Measurements from ENCODE around the gene RASA2. TPM values are rescaled to one million over a fixed set of nuclear protein-coding genes. Genes with fewer than 3 reads are reported as not detected.

The RASA2 gene
- polyA plus RNA-seq, 1 of the 3 experiments (the other 2 are of a cell fraction), result 2.4 TPM

GRCh38 chr3:141643391-141643790, 156.6 kb downstream of the RASA2 start:
- Histone ChIP-seq H3F3A (replicated peaks; ENCODE audit: insufficient read depth) (no peaks in the 10 kb centered on the region), H3K9ac (no peak overlapping the region), H3K4me3 (ENCODE audit: low read depth in 2 of 2, low read length in 1 of 2) (no peak overlapping the region), H3K79me2 (ENCODE audit: insufficient read depth) (no peaks in the 10 kb centered on the region), H3K4me1 (ENCODE audit: control insufficient read depth in 1 of 2, insufficient read depth in 2 of 2, low read depth in 1 of 2, low read length in 1 of 2) (no peaks in the 10 kb centered on the region), H3K27me3 (ENCODE audit: insufficient read depth) (no peaks in the 10 kb centered on the region), H3K9me3 (no peaks in the 10 kb centered on the region), H3K36me3 (replicated peaks in 1 of 2; ENCODE audit: control insufficient read depth in 1 of 2, insufficient read depth in 2 of 2, low read length in 1 of 2) (no peaks in the 10 kb centered on the region), H3K27ac (ENCODE audit: low read depth in 2 of 2, low read length in 1 of 2) (no peak overlapping the region), H3K9me2 (no peaks in the 10 kb centered on the region), H2AFZ (ENCODE audit: low read depth) (no peak overlapping the region), H4K20me1 (ENCODE audit: insufficient read depth) (no peaks in the 10 kb centered on the region), H3K4me2 (no peak overlapping the region)
- TF ChIP-seq YY1 (IDR thresholded peaks at IDR 0.05; ENCODE audit: low read depth), result no peak
- TF ChIP-seq, protein P1, sequence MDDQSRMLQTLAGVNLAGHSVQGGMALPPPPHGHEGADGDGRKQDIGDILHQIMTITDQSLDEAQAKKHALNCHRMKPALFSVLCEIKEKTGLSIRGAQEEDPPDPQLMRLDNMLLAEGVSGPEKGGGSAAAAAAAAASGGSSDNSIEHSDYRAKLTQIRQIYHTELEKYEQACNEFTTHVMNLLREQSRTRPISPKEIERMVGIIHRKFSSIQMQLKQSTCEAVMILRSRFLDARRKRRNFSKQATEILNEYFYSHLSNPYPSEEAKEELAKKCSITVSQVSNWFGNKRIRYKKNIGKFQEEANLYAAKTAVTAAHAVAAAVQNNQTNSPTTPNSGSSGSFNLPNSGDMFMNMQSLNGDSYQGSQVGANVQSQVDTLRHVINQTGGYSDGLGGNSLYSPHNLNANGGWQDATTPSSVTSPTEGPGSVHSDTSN (IDR thresholded peaks at IDR 0.05), result no peak
- no peak for TF ChIP-seq EP300 (IDR thresholded peaks at IDR 0.05; ENCODE audit: borderline replicate concordance in 1 of 2, low read depth in 1 of 2, low read length in 1 of 2)
- no peak for TF ChIP-seq MEF2A (IDR thresholded peaks at IDR 0.05; ENCODE audit: borderline replicate concordance, low read depth)
- TF ChIP-seq RCOR1 (IDR thresholded peaks at IDR 0.05; ENCODE audit: low read length), result no peak
- TF ChIP-seq TAF1 (IDR thresholded peaks at IDR 0.05; ENCODE audit: borderline replicate concordance, low read depth, low read length), result no peak
- TF ChIP-seq, protein P2, sequence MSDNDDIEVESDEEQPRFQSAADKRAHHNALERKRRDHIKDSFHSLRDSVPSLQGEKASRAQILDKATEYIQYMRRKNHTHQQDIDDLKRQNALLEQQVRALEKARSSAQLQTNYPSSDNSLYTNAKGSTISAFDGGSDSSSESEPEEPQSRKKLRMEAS (IDR thresholded peaks at IDR 0.05; ENCODE audit: low read depth), result no peak
- POLR2A ChIA-PET, result no interaction called here
- CTCF ChIA-PET, result no interaction called here
- no peak for DNase-seq

- 59% methylated on average over 1 of the region's 1 CpG for WGBS (ENCODE audit: low lambda C conversion rate)
- Histone ChIP-seq H3K9ac (no peak overlapping the region), H3K79me2 (ENCODE audit: insufficient read depth) (no peaks in the 10 kb centered on the region), H3F3A (replicated peaks; ENCODE audit: insufficient read depth) (no peaks in the 10 kb centered on the region), H3K4me3 (ENCODE audit: low read depth in 2 of 2, low read length in 1 of 2) (no peak overlapping the region), H2AFZ (ENCODE audit: low read depth) (no peak overlapping the region), H3K9me3 (no peaks in the 10 kb centered on the region), H4K20me1 (ENCODE audit: insufficient read depth) (no peaks in the 10 kb centered on the region), H3K4me1 (ENCODE audit: control insufficient read depth in 1 of 2, insufficient read depth in 2 of 2, low read depth in 1 of 2, low read length in 1 of 2) (no peaks in the 10 kb centered on the region), H3K27ac (ENCODE audit: low read depth in 2 of 2, low read length in 1 of 2) (no peak overlapping the region), H3K4me2 (no peak overlapping the region), H3K9me2 (no peaks in the 10 kb centered on the region), H3K36me3 (replicated peaks in 1 of 2; ENCODE audit: control insufficient read depth in 1 of 2, insufficient read depth in 2 of 2, low read length in 1 of 2) (no peaks in the 10 kb centered on the region), H3K27me3 (ENCODE audit: insufficient read depth) (no peaks in the 10 kb centered on the region)
- DNase-seq, result no peak
- POLR2A ChIA-PET, result no interaction called here
- TF ChIP-seq YY1 (IDR thresholded peaks at IDR 0.05; ENCODE audit: low read depth) (no peak), RFX5 (IDR thresholded peaks at IDR 0.05; ENCODE audit: low read length) (no peak), JUND (IDR thresholded peaks at IDR 0.05) (no peak), GABPA (IDR thresholded peaks at IDR 0.05; ENCODE audit: low read depth) (no peak), EZH2phosphoT487 (IDR thresholded peaks at IDR 0.05; ENCODE audit: borderline replicate concordance, low read depth) (no peak), USF2 (IDR thresholded peaks at IDR 0.05; ENCODE audit: borderline replicate concordance, low read depth, low read length) (no peak), FOXJ3 (CRISPR knock-in tag; IDR thresholded peaks at IDR 0.05) (no peak), RXRA (IDR thresholded peaks at IDR 0.05; ENCODE audit: borderline replicate concordance, low read depth) (no peak), SIN3A (IDR thresholded peaks at IDR 0.05; ENCODE audit: borderline replicate concordance, low read depth, low read length) (no peak), ZBTB33 (IDR thresholded peaks at IDR 0.05; ENCODE audit: borderline replicate concordance, low read depth) (no peak)
- TF ChIP-seq, protein P2 (IDR thresholded peaks at IDR 0.05; ENCODE audit: low read depth), result no peak
- CTCF ChIA-PET, result interaction anchor here (1.5 to 1.8 kb wide), 2 partner anchors 14 to 23 kb away, joined by 4 to 8 read pairs; no protein-coding TSS in a partner anchor
These were observed 157.0 kb downstream of the RASA2 start for GRCh38 chr3:141643796-141644195.
